ENCODE data around the gene ATP8B2. TPM values are rescaled to one million over a fixed set of nuclear protein-coding genes. Genes with fewer than 3 reads are reported as not detected.

ATP8B2 gene
- total and polyA plus RNA-seq, 7 donors: 1.3 to 5.8 (median 3.6) TPM

GRCh38 chr1:154346276-154346917 is 21.1 kb downstream of the ATP8B2 start:
- DNase-seq (no peak), ATAC-seq (no peak)
- H3K36me3 ChIP-seq (ENCODE audit: insufficient read depth in 1 of 2, low read depth in 1 of 2): peaks cover 0 to 33% of the 10 kb centered on the region in 2 donors
- no peak for TF ChIP-seq CTCF (IDR thresholded peaks at IDR 0.05)
- WGBS, 3 donors: 88 to 92% (median 89%) methylated on average over 15 of the region's 15 CpGs
- H3K27ac ChIP-seq: no peak overlapping the region
- H3K4me3 ChIP-seq: no peak overlapping the region
- no peaks in the 10 kb centered on the region for H3K4me1 ChIP-seq
- no peaks in the 10 kb centered on the region for H3K9me3 ChIP-seq
- H3K27me3 ChIP-seq (ENCODE audit: insufficient read depth in 3 of 3, low read length in 2 of 3): no peaks in the 10 kb centered on the region
- intact Hi-C loops (cut with DNase I): no loop called here

- intact Hi-C loops (cut with DNase I): no loop called here
- H3K4me1 ChIP-seq: peaks cover 6% of the 10 kb centered on the region
- no peaks in the 10 kb centered on the region for H3K9me3 ChIP-seq
- peaks cover 0 to 33% of the 10 kb centered on the region in 2 donors for H3K36me3 ChIP-seq (ENCODE audit: insufficient read depth in 1 of 2, low read depth in 1 of 2)
- peaks cover 0 to 9% (median 0%) of the 10 kb centered on the region in 3 donors for H3K27me3 ChIP-seq (ENCODE audit: insufficient read depth in 3 of 3, low read length in 2 of 3)
- no peak for TF ChIP-seq CTCF (IDR thresholded peaks at IDR 0.05)
- DNase-seq (no peak), ATAC-seq (no peak)
- no peak overlapping the region for H3K27ac ChIP-seq
- WGBS, 3 donors: 77 to 84% (median 79%) methylated on average over 3 of the region's 3 CpGs
- no peak overlapping the region for H3K4me3 ChIP-seq
These were observed 22.6 kb downstream of the ATP8B2 start for GRCh38 chr1:154347961-154348360.

GRCh38 chr1:154348429-154349076 is 23.2 kb downstream of the ATP8B2 start:
- WGBS, 3 donors: 84 to 86% (median 84%) methylated on average over 26 to 27 of the region's 27 CpGs
- no peaks in the 10 kb centered on the region for H3K9me3 ChIP-seq
- peaks cover 12% of the 10 kb centered on the region for H3K4me1 ChIP-seq
- no peak overlapping the region for H3K4me3 ChIP-seq
- H3K27ac ChIP-seq: no peak overlapping the region
- TF ChIP-seq CTCF (IDR thresholded peaks at IDR 0.05): no peak
- intact Hi-C loops (cut with DNase I): no loop called here
- DNase-seq (no peak), ATAC-seq (peak; percentile 53 to 79 (median 64))
- H3K27me3 ChIP-seq (ENCODE audit: insufficient read depth in 3 of 3, low read length in 2 of 3): peaks cover 0 to 9% (median 0%) of the 10 kb centered on the region in 3 donors
- H3K36me3 ChIP-seq (ENCODE audit: insufficient read depth in 1 of 2, low read depth in 1 of 2): peaks cover 0 to 33% of the 10 kb centered on the region in 2 donors

GRCh38 chr1:154349121-154349520 is 23.8 kb downstream of the ATP8B2 start:
- ATAC-seq (no peak), DNase-seq (no peak)
- Histone ChIP-seq H3K9me3 (no peaks in the 10 kb centered on the region), H3K4me1 (peaks cover 12% of the 10 kb centered on the region), H3K4me3 (no peak overlapping the region), H3K27ac (no peak overlapping the region), H3K27me3 (ENCODE audit: insufficient read depth in 3 of 3, low read length in 2 of 3) (peaks cover 0 to 9% (median 0%) of the 10 kb centered on the region in 3 donors), H3K36me3 (ENCODE audit: insufficient read depth in 1 of 2, low read depth in 1 of 2) (peaks cover 0 to 33% of the 10 kb centered on the region in 2 donors)
- 55 to 79% (median 67%) methylated on average over 7 of the region's 7 CpGs for WGBS, 3 donors
- no peak for TF ChIP-seq CTCF (IDR thresholded peaks at IDR 0.05)
- intact Hi-C loops (cut with DNase I): no loop called here

All from psoas muscle (tissue), 8 donors.